Measurements from ENCODE around the gene NEMF.

- TF ChIP-seq CTCF (IDR thresholded peaks at IDR 0.05; ENCODE audit: insufficient read depth, low read length) (peak; percentile 87), SPI1 (IDR thresholded peaks at IDR 0.05; ENCODE audit: borderline replicate concordance, low read depth) (no peak), POLR2AphosphoS5 (IDR thresholded peaks at IDR 0.05; ENCODE audit: low read depth) (no peak), REST (IDR thresholded peaks at IDR 0.05; ENCODE audit: insufficient replicate concordance, low read depth) (no peak)
These were observed 12.9 kb upstream of the NEMF start for GRCh38 chr14:49865431-49865859.

All from HL-60 (cell line).